DOHH2 (cell line): ENCODE results near the gene AGO3.

Source experiments
- EZH2phosphoT487 ChIP-seq: fragments of 200-600 bp; sonication (generic); IDR thresholded peaks from 2 replicates; pipeline ENCODE4 v1.6.1; 2017; ENCODE audit warnings: borderline replicate concordance, mild to moderate bottlenecking, antibody characterized with exemption, low read length, moderate library complexity, mixed read lengths
- TF ChIP-seq, protein P1 (sequence below): fragments of 200-600 bp; sonication (generic); IDR thresholded peaks from one replicate; pipeline ENCODE4 v1.5.1; 2014; ENCODE audit warnings: antibody characterized with exemption, mild to moderate bottlenecking, low read depth, low read length; ENCODE audit not compliant: poor library complexity, severe bottlenecking

DNA sequence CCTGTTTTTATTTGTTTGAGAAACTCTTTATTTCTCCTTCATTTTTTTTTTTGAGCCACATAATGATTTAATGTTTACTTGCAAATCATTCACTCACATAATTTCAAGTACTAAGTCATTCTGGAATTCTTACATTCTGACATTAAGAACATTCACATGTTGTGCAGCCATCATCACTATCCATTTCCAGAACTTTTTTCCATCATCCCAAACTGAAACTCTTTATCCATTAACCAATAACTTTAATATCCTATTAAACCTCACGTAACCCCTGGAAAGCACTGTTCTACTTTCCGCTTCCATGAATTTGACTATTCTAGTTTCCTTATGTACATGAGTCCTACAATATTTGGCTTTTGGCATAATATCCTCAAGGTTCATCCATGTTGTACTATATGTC is 100.5 kb downstream of the AGO3 start:
- TF ChIP-seq, protein P1, sequence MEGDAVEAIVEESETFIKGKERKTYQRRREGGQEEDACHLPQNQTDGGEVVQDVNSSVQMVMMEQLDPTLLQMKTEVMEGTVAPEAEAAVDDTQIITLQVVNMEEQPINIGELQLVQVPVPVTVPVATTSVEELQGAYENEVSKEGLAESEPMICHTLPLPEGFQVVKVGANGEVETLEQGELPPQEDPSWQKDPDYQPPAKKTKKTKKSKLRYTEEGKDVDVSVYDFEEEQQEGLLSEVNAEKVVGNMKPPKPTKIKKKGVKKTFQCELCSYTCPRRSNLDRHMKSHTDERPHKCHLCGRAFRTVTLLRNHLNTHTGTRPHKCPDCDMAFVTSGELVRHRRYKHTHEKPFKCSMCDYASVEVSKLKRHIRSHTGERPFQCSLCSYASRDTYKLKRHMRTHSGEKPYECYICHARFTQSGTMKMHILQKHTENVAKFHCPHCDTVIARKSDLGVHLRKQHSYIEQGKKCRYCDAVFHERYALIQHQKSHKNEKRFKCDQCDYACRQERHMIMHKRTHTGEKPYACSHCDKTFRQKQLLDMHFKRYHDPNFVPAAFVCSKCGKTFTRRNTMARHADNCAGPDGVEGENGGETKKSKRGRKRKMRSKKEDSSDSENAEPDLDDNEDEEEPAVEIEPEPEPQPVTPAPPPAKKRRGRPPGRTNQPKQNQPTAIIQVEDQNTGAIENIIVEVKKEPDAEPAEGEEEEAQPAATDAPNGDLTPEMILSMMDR = no peak
- TF ChIP-seq EZH2phosphoT487 = no peak
